Measurements from ENCODE around the gene TRIM38. TPM values are rescaled to one million over a fixed set of nuclear protein-coding genes. Genes with fewer than 3 reads are reported as not detected.

The TRIM38 gene
- total and polyA plus RNA-seq, 2 of the 13 experiments (the other 11 are each of a cell fraction or from before 2014, with no cell fraction given), result 2.5 to 3.1 TPM

DNA sequence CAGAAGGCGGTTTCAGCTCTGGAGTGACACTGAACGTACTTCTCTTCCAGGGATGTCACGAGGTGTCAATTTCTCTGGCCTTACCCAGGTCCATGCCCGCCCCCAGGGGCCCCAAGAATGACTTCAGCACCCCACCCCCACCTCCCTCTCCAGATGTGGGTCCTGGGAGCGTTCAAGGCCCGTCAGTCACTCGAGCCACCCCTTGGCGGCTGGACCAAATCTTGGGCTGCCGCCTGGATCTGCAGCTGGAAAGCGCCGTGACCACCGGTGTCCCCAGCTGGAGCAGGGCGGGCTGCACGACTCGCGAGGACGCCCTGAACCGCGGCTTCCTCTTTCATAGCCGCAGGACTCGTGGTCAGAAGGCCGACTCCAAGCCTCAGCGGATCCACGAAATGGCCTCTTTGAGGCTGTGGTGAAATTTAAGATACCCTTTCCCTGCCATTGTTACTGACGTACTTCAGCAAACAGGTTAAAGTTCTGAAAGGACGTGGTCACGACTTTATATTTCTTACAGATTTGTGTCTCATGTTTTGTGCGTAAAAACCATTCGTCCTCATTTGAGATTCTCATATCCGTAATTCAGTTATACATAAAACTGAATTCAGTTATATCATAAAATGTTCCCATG is 29.3 kb downstream of the TRIM38 start (continued):
- TF ChIP-seq ZNF605 (CRISPR knock-in tag; IDR thresholded peaks at IDR 0.05) (0 out of 2 replicates have a peak, but pooled peaks have one; percentile 73), ZNF350 (CRISPR knock-in tag; IDR thresholded peaks at IDR 0.05; ENCODE audit: borderline replicate concordance, low read depth) (no peak; the same call in 1 of the 2 replicates), SALL2 (CRISPR knock-in tag; IDR thresholded peaks at IDR 0.05) (peak; percentile 80), TSC22D2 (CRISPR knock-in tag; IDR thresholded peaks at IDR 0.05; ENCODE audit: borderline replicate concordance) (no peak), ZNF891 (CRISPR knock-in tag; IDR thresholded peaks at IDR 0.05) (no peak)
- TF ChIP-seq, protein P1, sequence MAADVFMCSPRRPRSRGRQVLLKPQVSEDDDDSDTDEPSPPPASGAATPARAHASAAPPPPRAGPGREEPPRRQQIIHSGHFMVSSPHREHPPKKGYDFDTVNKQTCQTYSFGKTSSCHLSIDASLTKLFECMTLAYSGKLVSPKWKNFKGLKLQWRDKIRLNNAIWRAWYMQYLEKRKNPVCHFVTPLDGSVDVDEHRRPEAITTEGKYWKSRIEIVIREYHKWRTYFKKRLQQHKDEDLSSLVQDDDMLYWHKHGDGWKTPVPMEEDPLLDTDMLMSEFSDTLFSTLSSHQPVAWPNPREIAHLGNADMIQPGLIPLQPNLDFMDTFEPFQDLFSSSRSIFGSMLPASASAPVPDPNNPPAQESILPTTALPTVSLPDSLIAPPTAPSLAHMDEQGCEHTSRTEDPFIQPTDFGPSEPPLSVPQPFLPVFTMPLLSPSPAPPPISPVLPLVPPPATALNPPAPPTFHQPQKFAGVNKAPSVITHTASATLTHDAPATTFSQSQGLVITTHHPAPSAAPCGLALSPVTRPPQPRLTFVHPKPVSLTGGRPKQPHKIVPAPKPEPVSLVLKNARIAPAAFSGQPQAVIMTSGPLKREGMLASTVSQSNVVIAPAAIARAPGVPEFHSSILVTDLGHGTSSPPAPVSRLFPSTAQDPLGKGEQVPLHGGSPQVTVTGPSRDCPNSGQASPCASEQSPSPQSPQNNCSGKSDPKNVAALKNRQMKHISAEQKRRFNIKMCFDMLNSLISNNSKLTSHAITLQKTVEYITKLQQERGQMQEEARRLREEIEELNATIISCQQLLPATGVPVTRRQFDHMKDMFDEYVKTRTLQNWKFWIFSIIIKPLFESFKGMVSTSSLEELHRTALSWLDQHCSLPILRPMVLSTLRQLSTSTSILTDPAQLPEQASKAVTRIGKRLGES (CRISPR knock-in tag; IDR thresholded peaks at IDR 0.05; ENCODE audit: borderline replicate concordance), result no peak
- TF ChIP-seq, protein P2, sequence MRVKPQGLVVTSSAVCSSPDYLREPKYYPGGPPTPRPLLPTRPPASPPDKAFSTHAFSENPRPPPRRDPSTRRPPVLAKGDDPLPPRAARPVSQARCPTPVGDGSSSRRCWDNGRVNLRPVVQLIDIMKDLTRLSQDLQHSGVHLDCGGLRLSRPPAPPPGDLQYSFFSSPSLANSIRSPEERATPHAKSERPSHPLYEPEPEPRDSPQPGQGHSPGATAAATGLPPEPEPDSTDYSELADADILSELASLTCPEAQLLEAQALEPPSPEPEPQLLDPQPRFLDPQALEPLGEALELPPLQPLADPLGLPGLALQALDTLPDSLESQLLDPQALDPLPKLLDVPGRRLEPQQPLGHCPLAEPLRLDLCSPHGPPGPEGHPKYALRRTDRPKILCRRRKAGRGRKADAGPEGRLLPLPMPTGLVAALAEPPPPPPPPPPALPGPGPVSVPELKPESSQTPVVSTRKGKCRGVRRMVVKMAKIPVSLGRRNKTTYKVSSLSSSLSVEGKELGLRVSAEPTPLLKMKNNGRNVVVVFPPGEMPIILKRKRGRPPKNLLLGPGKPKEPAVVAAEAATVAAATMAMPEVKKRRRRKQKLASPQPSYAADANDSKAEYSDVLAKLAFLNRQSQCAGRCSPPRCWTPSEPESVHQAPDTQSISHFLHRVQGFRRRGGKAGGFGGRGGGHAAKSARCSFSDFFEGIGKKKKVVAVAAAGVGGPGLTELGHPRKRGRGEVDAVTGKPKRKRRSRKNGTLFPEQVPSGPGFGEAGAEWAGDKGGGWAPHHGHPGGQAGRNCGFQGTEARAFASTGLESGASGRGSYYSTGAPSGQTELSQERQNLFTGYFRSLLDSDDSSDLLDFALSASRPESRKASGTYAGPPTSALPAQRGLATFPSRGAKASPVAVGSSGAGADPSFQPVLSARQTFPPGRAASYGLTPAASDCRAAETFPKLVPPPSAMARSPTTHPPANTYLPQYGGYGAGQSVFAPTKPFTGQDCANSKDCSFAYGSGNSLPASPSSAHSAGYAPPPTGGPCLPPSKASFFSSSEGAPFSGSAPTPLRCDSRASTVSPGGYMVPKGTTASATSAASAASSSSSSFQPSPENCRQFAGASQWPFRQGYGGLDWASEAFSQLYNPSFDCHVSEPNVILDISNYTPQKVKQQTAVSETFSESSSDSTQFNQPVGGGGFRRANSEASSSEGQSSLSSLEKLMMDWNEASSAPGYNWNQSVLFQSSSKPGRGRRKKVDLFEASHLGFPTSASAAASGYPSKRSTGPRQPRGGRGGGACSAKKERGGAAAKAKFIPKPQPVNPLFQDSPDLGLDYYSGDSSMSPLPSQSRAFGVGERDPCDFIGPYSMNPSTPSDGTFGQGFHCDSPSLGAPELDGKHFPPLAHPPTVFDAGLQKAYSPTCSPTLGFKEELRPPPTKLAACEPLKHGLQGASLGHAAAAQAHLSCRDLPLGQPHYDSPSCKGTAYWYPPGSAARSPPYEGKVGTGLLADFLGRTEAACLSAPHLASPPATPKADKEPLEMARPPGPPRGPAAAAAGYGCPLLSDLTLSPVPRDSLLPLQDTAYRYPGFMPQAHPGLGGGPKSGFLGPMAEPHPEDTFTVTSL (CRISPR knock-in tag; IDR thresholded peaks at IDR 0.05; ENCODE audit: borderline replicate concordance), result no peak
- TF ChIP-seq, protein P3, sequence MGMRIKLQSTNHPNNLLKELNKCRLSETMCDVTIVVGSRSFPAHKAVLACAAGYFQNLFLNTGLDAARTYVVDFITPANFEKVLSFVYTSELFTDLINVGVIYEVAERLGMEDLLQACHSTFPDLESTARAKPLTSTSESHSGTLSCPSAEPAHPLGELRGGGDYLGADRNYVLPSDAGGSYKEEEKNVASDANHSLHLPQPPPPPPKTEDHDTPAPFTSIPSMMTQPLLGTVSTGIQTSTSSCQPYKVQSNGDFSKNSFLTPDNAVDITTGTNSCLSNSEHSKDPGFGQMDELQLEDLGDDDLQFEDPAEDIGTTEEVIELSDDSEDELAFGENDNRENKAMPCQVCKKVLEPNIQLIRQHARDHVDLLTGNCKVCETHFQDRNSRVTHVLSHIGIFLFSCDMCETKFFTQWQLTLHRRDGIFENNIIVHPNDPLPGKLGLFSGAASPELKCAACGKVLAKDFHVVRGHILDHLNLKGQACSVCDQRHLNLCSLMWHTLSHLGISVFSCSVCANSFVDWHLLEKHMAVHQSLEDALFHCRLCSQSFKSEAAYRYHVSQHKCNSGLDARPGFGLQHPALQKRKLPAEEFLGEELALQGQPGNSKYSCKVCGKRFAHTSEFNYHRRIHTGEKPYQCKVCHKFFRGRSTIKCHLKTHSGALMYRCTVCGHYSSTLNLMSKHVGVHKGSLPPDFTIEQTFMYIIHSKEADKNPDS (CRISPR knock-in tag; IDR thresholded peaks at IDR 0.05), result no peak
